GM23338 (cell line): ENCODE results near the gene C20orf204. TPM values are rescaled to one million over a fixed set of nuclear protein-coding genes. Genes with fewer than 3 reads are reported as not detected.

Experiments
- ATAC-seq: fragments of 200-7000 bp; cut with Tn5 transposase; 3 replicates; pipeline ENCODE4 v1.9.1; 2020
- DNase-seq: peaks from one replicate; pipeline ENCODE4 v3.0.0-alpha.2; 2015; ENCODE audit warnings: low spot score
- H2AFZ ChIP-seq: fragments of 200-600 bp; sonication (generic); 2 replicates; pipeline ENCODE4 v1.8.0; 2016; ENCODE audit warnings: antibody characterized with exemption, mild to moderate bottlenecking, moderate library complexity
- H3F3A ChIP-seq: fragments of 200-600 bp; sonication (generic); replicated peaks from 2 replicates; pipeline ENCODE4 v1.8.0; 2017; ENCODE audit warnings: antibody characterized with exemption, mixed run types, low read depth
- H3K27ac ChIP-seq: fragments of 200-600 bp; sonication (generic); 2 replicates; pipeline ENCODE4 v1.6.1; 2016; ENCODE audit warnings: low read depth
- H3K27me3 ChIP-seq: fragments of 200-600 bp; sonication (generic); 2 replicates; pipeline ENCODE4 v1.8.0; 2016; ENCODE audit warnings: mild to moderate bottlenecking, mixed run types, moderate library complexity; ENCODE audit not compliant: insufficient read depth
- H3K36me3 ChIP-seq: fragments of 200-600 bp; sonication (generic); 2 replicates; pipeline ENCODE4 v1.8.0; 2016; ENCODE audit warnings: mild to moderate bottlenecking; ENCODE audit not compliant: insufficient read depth
- H3K4me1 ChIP-seq: fragments of 200-600 bp; sonication (generic); 2 replicates; pipeline ENCODE4 v1.8.0; 2016; ENCODE audit warnings: mild to moderate bottlenecking, moderate library complexity; ENCODE audit not compliant: insufficient read depth
- H3K4me2 ChIP-seq: fragments of 200-600 bp; sonication (generic); 2 replicates; pipeline ENCODE4 v1.7.1; 2017; ENCODE audit warnings: mixed run types
- H3K4me3 ChIP-seq: fragments of 200-600 bp; sonication (generic); 2 replicates; pipeline ENCODE4 v1.6.1; 2016; ENCODE audit warnings: mixed run types
- H3K79me2 ChIP-seq: fragments of 200-600 bp; sonication (generic); replicated peaks from 2 replicates; pipeline ENCODE4 v1.8.0; 2017; ENCODE audit warnings: mild to moderate bottlenecking; ENCODE audit not compliant: insufficient read depth
- H3K9me2 ChIP-seq: fragments of 200-600 bp; sonication (generic); 2 replicates; pipeline ENCODE4 v1.8.0; 2017; ENCODE audit not compliant: insufficient read depth
- H4K20me1 ChIP-seq: fragments of 200-600 bp; sonication (generic); replicated peaks from 2 replicates; pipeline ENCODE4 v1.8.0; 2017; ENCODE audit warnings: mild to moderate bottlenecking; ENCODE audit not compliant: insufficient read depth
- H3K27ac Mint-ChIP-seq: 2 replicates; pipeline ENCODE4 v1.8.0; 2020; ENCODE audit warnings: inconsistent platforms, mild to moderate bottlenecking, moderate library complexity, mixed read lengths
- H3K27me3 Mint-ChIP-seq: 3 replicates; pipeline ENCODE4 v1.8.0; 2022; ENCODE audit warnings: low read depth, mild to moderate bottlenecking, moderate library complexity, mixed read lengths, inconsistent platforms; ENCODE audit not compliant: insufficient read depth, poor library complexity
- H3K36me3 Mint-ChIP-seq: 3 replicates; pipeline ENCODE4 v1.8.0; 2021; ENCODE audit warnings: low read depth, mild to moderate bottlenecking, inconsistent platforms, moderate library complexity, mixed read lengths
- H3K4me1 Mint-ChIP-seq: 3 replicates; pipeline ENCODE4 v1.8.0; 2020; ENCODE audit warnings: mild to moderate bottlenecking, inconsistent platforms, mixed read lengths
- H3K4me3 Mint-ChIP-seq: 3 replicates; pipeline ENCODE4 v1.8.0; 2021; ENCODE audit warnings: moderate library complexity, mild to moderate bottlenecking, inconsistent platforms, mixed read lengths
- H3K9me3 Mint-ChIP-seq: 3 replicates; pipeline ENCODE4 v1.8.0; 2020; ENCODE audit warnings: moderate library complexity, mild to moderate bottlenecking, inconsistent platforms, mixed read lengths
- EZH2 ChIP-seq: fragments of 200-600 bp; sonication (generic); IDR thresholded peaks from one replicate; pipeline ENCODE4 v1.8.0; 2017; ENCODE audit warnings: antibody characterized with exemption, mild to moderate bottlenecking, low read depth; ENCODE audit not compliant: unreplicated experiment
- EZH2phosphoT487 ChIP-seq: fragments of 200-600 bp; sonication (generic); IDR thresholded peaks from one replicate; pipeline ENCODE4 v1.8.1; 2018; ENCODE audit warnings: antibody characterized with exemption; ENCODE audit not compliant: unreplicated experiment
- POLR2AphosphoS5 ChIP-seq: IDR thresholded peaks from 2 replicates; pipeline ENCODE4 v1.6.1; 2016; ENCODE audit warnings: antibody characterized with exemption, low read depth
- STAT1 ChIP-seq: IDR thresholded peaks from one replicate; pipeline ENCODE4 v1.6.1; 2016; ENCODE audit warnings: antibody characterized with exemption; ENCODE audit not compliant: unreplicated experiment
- ZNF114 ChIP-seq: fragments of 250-450 bp; sonication (Bioruptor Pico); IDR thresholded peaks from 2 replicates; pipeline ENCODE4 v1.5.0; 2020; ENCODE audit warnings: mild to moderate bottlenecking, moderate library complexity
- polyA plus RNA-seq: library from polyadenylated mRNA; unstranded; fragments of >200 nt; fragmentation: Nextera tagmentation; extraction: Ambion mirVana; gene quantifications from 2 replicates; pipeline ENCODE4 v1.2.1, GENCODE V29; 2016
- total RNA-seq: library from RNA; depleted of rRNA; stranded (reverse); fragments of >200 nt; shearing (Covaris generic); gene quantifications from 2 replicates; pipeline ENCODE4 v1.2.3, GENCODE V29; 2014
- TF ChIP-seq, protein P1 (sequence below), 2 experiments: fragments of 200-600 bp in 1 of 2; sonication (generic) in 1 of 2; conservative IDR thresholded peaks; 2 replicates each; pipeline versions ENCODE4 v1.5.1 to v1.6.1; 2016 to 2017; ENCODE audit warnings: antibody characterized with exemption in 2 of 2, low read depth in 2 of 2, mild to moderate bottlenecking in 2 of 2, moderate library complexity in 1 of 2
- TF ChIP-seq, protein P2 (sequence below): IDR thresholded peaks from one replicate; pipeline ENCODE4 v1.6.1; 2018; ENCODE audit warnings: antibody characterized with exemption; ENCODE audit not compliant: unreplicated experiment
- TF ChIP-seq, protein P3 (sequence below): IDR thresholded peaks from 2 replicates; pipeline ENCODE4 v1.6.1; 2016; ENCODE audit warnings: antibody characterized with exemption
- TF ChIP-seq, protein P4 (sequence below): fragments of 250-450 bp; sonication (Bioruptor Pico); IDR thresholded peaks from 2 replicates; pipeline ENCODE4 v1.5.0; 2020; ENCODE audit warnings: mild to moderate bottlenecking, moderate library complexity

C20orf204 gene
- total and polyA plus RNA-seq, 2 experiments from 2014 or later: 0.73 to 0.82 TPM

DNA sequence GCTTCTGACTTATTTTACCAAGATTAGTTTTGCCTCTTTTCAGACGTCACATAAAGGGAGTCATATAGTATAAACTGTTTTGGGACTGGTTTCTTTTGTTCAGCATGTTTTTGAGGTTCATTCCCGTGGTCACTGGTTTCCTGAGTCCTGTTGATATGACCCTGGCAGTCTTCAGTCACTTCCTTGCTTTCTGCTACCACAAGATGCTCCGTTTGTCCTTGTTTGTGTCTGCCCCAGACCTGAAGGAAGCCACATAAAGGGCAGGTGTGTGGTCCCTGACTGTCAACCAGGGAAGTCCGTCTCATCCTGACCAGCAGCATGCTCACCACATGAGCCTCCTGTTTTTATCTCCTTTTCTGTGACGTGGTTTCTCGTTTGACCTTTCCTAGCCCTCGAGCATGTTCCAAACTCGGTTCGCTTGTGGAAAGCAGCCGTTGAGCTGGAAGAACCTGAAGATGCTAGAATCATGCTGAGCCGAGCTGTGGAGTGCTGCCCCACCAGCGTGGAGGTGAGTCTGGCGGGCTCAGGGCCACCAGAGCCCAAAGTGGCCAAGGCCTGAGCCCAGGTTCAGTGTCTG lies 26.1 kb upstream of the C20orf204 start (continued):
- TF ChIP-seq, protein P1, sequence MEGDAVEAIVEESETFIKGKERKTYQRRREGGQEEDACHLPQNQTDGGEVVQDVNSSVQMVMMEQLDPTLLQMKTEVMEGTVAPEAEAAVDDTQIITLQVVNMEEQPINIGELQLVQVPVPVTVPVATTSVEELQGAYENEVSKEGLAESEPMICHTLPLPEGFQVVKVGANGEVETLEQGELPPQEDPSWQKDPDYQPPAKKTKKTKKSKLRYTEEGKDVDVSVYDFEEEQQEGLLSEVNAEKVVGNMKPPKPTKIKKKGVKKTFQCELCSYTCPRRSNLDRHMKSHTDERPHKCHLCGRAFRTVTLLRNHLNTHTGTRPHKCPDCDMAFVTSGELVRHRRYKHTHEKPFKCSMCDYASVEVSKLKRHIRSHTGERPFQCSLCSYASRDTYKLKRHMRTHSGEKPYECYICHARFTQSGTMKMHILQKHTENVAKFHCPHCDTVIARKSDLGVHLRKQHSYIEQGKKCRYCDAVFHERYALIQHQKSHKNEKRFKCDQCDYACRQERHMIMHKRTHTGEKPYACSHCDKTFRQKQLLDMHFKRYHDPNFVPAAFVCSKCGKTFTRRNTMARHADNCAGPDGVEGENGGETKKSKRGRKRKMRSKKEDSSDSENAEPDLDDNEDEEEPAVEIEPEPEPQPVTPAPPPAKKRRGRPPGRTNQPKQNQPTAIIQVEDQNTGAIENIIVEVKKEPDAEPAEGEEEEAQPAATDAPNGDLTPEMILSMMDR (conservative IDR thresholded peaks at IDR 0.05; ENCODE audit: low read depth in 2 of 2): no peak

DNA sequence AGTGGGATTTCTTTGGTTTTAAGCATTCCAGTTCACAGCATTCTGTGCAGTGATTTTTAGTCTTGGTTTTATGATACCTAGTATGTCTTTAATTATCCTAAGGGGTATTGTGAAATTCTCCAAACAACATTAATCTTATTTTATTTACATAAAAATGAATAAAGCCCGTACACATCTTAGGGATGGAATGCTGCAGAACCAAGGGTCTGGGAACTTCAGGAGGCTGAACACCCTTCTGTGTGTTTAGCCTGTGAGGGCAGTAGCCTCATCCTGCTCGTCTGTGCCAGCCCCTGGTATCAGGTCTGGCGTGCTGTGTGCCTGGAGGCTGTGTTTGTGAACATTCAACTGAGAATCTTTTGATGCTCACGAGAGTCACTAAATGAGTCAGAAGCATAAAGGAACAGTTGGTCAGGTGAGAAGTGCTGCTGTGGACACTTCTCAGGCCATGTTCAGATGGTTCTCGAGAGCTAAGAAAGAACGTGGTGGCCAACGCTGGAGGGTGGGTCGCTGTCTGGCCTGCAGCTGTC lies 25.2 kb upstream of the C20orf204 start:
- DNase-seq: no peak
- Histone ChIP-seq H3K9me2 (no peaks in the 10 kb centered on the region), H3K4me3 (no peak overlapping the region), H3F3A (0 out of 2 replicates have a peak, but pooled peaks cover 8% of the 10 kb centered on the region), H3K27me3 (no peaks in the 10 kb centered on the region), H3K4me2 (no peak overlapping the region), H3K4me1 (no peaks in the 10 kb centered on the region), H4K20me1 (peaks cover 15% of the 10 kb centered on the region), H3K36me3 (peaks cover 28% of the 10 kb centered on the region), H3K27ac (no peak overlapping the region), H2AFZ (no peak overlapping the region), H3K79me2 (peaks cover 15% of the 10 kb centered on the region)
- Mint-ChIP-seq H3K4me1 (no peaks in the 10 kb centered on the region), H3K4me3 (no peak overlapping the region), H3K27ac (no peak overlapping the region), H3K36me3 (peaks cover 66% of the 10 kb centered on the region), H3K27me3 (no peaks in the 10 kb centered on the region), H3K9me3 (no peaks in the 10 kb centered on the region)
- ATAC-seq: no peak
- TF ChIP-seq, protein P2, sequence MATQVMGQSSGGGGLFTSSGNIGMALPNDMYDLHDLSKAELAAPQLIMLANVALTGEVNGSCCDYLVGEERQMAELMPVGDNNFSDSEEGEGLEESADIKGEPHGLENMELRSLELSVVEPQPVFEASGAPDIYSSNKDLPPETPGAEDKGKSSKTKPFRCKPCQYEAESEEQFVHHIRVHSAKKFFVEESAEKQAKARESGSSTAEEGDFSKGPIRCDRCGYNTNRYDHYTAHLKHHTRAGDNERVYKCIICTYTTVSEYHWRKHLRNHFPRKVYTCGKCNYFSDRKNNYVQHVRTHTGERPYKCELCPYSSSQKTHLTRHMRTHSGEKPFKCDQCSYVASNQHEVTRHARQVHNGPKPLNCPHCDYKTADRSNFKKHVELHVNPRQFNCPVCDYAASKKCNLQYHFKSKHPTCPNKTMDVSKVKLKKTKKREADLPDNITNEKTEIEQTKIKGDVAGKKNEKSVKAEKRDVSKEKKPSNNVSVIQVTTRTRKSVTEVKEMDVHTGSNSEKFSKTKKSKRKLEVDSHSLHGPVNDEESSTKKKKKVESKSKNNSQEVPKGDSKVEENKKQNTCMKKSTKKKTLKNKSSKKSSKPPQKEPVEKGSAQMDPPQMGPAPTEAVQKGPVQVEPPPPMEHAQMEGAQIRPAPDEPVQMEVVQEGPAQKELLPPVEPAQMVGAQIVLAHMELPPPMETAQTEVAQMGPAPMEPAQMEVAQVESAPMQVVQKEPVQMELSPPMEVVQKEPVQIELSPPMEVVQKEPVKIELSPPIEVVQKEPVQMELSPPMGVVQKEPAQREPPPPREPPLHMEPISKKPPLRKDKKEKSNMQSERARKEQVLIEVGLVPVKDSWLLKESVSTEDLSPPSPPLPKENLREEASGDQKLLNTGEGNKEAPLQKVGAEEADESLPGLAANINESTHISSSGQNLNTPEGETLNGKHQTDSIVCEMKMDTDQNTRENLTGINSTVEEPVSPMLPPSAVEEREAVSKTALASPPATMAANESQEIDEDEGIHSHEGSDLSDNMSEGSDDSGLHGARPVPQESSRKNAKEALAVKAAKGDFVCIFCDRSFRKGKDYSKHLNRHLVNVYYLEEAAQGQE: no peak
- TF ChIP-seq, protein P3, sequence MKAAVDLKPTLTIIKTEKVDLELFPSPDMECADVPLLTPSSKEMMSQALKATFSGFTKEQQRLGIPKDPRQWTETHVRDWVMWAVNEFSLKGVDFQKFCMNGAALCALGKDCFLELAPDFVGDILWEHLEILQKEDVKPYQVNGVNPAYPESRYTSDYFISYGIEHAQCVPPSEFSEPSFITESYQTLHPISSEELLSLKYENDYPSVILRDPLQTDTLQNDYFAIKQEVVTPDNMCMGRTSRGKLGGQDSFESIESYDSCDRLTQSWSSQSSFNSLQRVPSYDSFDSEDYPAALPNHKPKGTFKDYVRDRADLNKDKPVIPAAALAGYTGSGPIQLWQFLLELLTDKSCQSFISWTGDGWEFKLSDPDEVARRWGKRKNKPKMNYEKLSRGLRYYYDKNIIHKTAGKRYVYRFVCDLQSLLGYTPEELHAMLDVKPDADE: no peak
- TF ChIP-seq EZH2phosphoT487 (no peak), ZNF114 (CRISPR knock-in tag) (no peak), POLR2AphosphoS5 (no peak), EZH2 (no peak), STAT1 (no peak)
- TF ChIP-seq, protein P4, sequence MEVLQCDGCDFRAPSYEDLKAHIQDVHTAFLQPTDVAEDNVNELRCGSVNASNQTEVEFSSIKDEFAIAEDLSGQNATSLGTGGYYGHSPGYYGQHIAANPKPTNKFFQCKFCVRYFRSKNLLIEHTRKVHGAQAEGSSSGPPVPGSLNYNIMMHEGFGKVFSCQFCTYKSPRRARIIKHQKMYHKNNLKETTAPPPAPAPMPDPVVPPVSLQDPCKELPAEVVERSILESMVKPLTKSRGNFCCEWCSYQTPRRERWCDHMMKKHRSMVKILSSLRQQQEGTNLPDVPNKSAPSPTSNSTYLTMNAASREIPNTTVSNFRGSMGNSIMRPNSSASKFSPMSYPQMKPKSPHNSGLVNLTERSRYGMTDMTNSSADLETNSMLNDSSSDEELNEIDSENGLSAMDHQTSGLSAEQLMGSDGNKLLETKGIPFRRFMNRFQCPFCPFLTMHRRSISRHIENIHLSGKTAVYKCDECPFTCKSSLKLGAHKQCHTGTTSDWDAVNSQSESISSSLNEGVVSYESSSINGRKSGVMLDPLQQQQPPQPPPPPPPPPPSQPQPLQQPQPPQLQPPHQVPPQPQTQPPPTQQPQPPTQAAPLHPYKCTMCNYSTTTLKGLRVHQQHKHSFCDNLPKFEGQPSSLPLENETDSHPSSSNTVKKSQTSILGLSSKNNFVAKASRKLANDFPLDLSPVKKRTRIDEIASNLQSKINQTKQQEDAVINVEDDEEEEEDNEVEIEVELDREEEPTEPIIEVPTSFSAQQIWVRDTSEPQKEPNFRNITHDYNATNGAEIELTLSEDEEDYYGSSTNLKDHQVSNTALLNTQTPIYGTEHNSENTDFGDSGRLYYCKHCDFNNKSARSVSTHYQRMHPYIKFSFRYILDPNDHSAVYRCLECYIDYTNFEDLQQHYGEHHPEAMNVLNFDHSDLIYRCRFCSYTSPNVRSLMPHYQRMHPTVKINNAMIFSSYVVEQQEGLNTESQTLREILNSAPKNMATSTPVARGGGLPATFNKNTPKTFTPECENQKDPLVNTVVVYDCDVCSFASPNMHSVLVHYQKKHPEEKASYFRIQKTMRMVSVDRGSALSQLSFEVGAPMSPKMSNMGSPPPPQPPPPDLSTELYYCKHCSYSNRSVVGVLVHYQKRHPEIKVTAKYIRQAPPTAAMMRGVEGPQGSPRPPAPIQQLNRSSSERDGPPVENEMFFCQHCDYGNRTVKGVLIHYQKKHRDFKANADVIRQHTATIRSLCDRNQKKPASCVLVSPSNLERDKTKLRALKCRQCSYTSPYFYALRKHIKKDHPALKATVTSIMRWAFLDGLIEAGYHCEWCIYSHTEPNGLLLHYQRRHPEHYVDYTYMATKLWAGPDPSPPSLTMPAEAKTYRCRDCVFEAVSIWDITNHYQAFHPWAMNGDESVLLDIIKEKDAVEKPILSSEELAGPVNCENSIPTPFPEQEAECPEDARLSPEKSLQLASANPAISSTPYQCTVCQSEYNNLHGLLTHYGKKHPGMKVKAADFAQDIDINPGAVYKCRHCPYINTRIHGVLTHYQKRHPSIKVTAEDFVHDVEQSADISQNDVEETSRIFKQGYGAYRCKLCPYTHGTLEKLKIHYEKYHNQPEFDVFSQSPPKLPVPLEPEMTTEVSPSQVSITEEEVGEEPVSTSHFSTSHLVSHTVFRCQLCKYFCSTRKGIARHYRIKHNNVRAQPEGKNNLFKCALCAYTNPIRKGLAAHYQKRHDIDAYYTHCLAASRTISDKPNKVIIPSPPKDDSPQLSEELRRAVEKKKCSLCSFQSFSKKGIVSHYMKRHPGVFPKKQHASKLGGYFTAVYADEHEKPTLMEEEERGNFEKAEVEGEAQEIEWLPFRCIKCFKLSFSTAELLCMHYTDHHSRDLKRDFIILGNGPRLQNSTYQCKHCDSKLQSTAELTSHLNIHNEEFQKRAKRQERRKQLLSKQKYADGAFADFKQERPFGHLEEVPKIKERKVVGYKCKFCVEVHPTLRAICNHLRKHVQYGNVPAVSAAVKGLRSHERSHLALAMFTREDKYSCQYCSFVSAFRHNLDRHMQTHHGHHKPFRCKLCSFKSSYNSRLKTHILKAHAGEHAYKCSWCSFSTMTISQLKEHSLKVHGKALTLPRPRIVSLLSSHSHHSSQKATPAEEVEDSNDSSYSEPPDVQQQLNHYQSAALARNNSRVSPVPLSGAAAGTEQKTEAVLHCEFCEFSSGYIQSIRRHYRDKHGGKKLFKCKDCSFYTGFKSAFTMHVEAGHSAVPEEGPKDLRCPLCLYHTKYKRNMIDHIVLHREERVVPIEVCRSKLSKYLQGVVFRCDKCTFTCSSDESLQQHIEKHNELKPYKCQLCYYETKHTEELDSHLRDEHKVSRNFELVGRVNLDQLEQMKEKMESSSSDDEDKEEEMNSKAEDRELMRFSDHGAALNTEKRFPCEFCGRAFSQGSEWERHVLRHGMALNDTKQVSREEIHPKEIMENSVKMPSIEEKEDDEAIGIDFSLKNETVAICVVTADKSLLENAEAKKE (CRISPR knock-in tag): no peak
- TF ChIP-seq, protein P1 (conservative IDR thresholded peaks at IDR 0.05; ENCODE audit: low read depth in 2 of 2): no peak
